HG02884 (cell line): Measurements from ENCODE around the gene WFDC10A.
"Not testable (repeated sequence)": the region's sequence is repeated elsewhere in the genome, so short reads cannot be mapped to it uniquely, and the experiment has no call there.

Experiments used
- ATAC-seq: cut with Tn5 transposase; IDR thresholded peaks from one replicate; pipeline ENCODE4 v1.9.1; 2021; ENCODE audit warnings: mild to moderate bottlenecking, moderate library complexity; ENCODE audit not compliant: unreplicated experiment

Gene WFDC10A

GRCh38 chr20:45629496-45630100 is at the start of gene WFDC10A:
Gene WFDC10A (plus strand): TSS chr20:45629739. CDS start chr20:45629814, 75 bp downstream.
- ATAC-seq = no peak

- no peak for ATAC-seq
Observed at GRCh38 chr20:45581702-45582101, 47.8 kb upstream of the WFDC10A start.

- no peak for ATAC-seq
Observed at GRCh38 chr20:45583502-45583901, 46.0 kb upstream of the WFDC10A start.

- ATAC-seq = not testable (repeated sequence)
Observed at GRCh38 chr20:45584294-45584693, 45.2 kb upstream of the WFDC10A start.

GRCh38 chr20:45585986-45586385 is 43.6 kb upstream of the WFDC10A start:
- not testable (repeated sequence) for ATAC-seq

GRCh38 chr20:45588800-45589199 is 40.7 kb upstream of the WFDC10A start:
- no peak for ATAC-seq

GRCh38 chr20:45589725-45590124 is 39.8 kb upstream of the WFDC10A start:
- ATAC-seq = no peak

GRCh38 chr20:45592574-45593189 is 36.9 kb upstream of the WFDC10A start:
- no peak for ATAC-seq

GRCh38 chr20:45593498-45593897 is 36.0 kb upstream of the WFDC10A start:
- ATAC-seq = no peak

GRCh38 chr20:45595235-45595634 is 34.3 kb upstream of the WFDC10A start:
- no peak for ATAC-seq

GRCh38 chr20:45607810-45608209 is 21.7 kb upstream of the WFDC10A start:
- ATAC-seq = no peak

GRCh38 chr20:45611054-45611453 is 18.5 kb upstream of the WFDC10A start:
- no peak for ATAC-seq

- no peak for ATAC-seq
Observed at GRCh38 chr20:45612314-45612713, 17.2 kb upstream of the WFDC10A start.

GRCh38 chr20:45617591-45617990 is 11.9 kb upstream of the WFDC10A start:
- ATAC-seq = no peak

- ATAC-seq = no peak
Observed at GRCh38 chr20:45621593-45621992, 7.9 kb upstream of the WFDC10A start.

- ATAC-seq = no peak
Observed at GRCh38 chr20:45626540-45626939, 3.0 kb upstream of the WFDC10A start.

GRCh38 chr20:45630371-45630770 is 832 bp downstream of the WFDC10A start:
- no peak for ATAC-seq

- no peak for ATAC-seq
Observed at GRCh38 chr20:45631184-45631583, 1.6 kb downstream of the WFDC10A start, which contains the start of gene WFDC9. Gene WFDC9 (minus strand): TSS chr20:45631284. CDS start chr20:45610181, 21,103 bp downstream.

GRCh38 chr20:45636513-45636912 is 7.0 kb downstream of the WFDC10A start:
- no peak for ATAC-seq

- ATAC-seq = no peak
Observed at GRCh38 chr20:45639687-45640086, 10.1 kb downstream of the WFDC10A start.

GRCh38 chr20:45641076-45641475 is 11.5 kb downstream of the WFDC10A start:
- not testable (repeated sequence) for ATAC-seq

GRCh38 chr20:45645869-45646268 is 16.3 kb downstream of the WFDC10A start:
- ATAC-seq = not testable (repeated sequence)

- ATAC-seq = no peak
Observed at GRCh38 chr20:45646875-45647274, 17.3 kb downstream of the WFDC10A start.
